ENCODE results near the gene ZDHHC14. TPM values are rescaled to one million over a fixed set of nuclear protein-coding genes. Genes with fewer than 3 reads are reported as not detected.
"Not testable (repeated sequence)": the region's sequence is repeated elsewhere in the genome, so short reads cannot be mapped to it uniquely, and the experiment has no call there.

The ZDHHC14 gene
- total RNA-seq, 1 donor from 2014 or later = 1.8 TPM

- TF ChIP-seq CTCF (IDR thresholded peaks at IDR 0.05; ENCODE audit: insufficient read depth, low read length, severe bottlenecking) = no peak
- DNase-seq (ENCODE audit: low read depth) (no peak), FAIRE-seq (no peak)
- H3K36me3 ChIP-seq (ENCODE audit: control insufficient read depth, insufficient read depth, low read length) = no peaks in the 10 kb centered on the region
- no peaks in the 10 kb centered on the region for H3K27me3 ChIP-seq (ENCODE audit: control insufficient read depth, insufficient read depth, low read length)
- no peak overlapping the region for H3K4me3 ChIP-seq (ENCODE audit: low read depth, low read length)
These were observed 22.2 kb downstream of the ZDHHC14 start for GRCh38 chr6:157402996-157403685.

GRCh38 chr6:157403686-157404051, 22.7 kb downstream of the ZDHHC14 start:
- FAIRE-seq (no peak), DNase-seq (ENCODE audit: low read depth) (no peak)
- Histone ChIP-seq H3K36me3 (ENCODE audit: control insufficient read depth, insufficient read depth, low read length) (no peaks in the 10 kb centered on the region), H3K4me3 (ENCODE audit: low read depth, low read length) (no peak overlapping the region), H3K27me3 (ENCODE audit: control insufficient read depth, insufficient read depth, low read length) (no peaks in the 10 kb centered on the region)
- no peak for TF ChIP-seq CTCF (IDR thresholded peaks at IDR 0.05; ENCODE audit: insufficient read depth, low read length, severe bottlenecking)

- DNase-seq (ENCODE audit: low read depth) = peak; percentile 66
- Histone ChIP-seq H3K36me3 (ENCODE audit: control insufficient read depth, insufficient read depth, low read length) (no peaks in the 10 kb centered on the region), H3K27me3 (ENCODE audit: control insufficient read depth, insufficient read depth, low read length) (no peaks in the 10 kb centered on the region), H3K4me3 (ENCODE audit: low read depth, low read length) (no peak overlapping the region)
- no peak for TF ChIP-seq CTCF (IDR thresholded peaks at IDR 0.05; ENCODE audit: insufficient read depth, low read length, severe bottlenecking)
- no peak for FAIRE-seq
These were observed 25.0 kb downstream of the ZDHHC14 start for GRCh38 chr6:157405986-157406385.

DNA sequence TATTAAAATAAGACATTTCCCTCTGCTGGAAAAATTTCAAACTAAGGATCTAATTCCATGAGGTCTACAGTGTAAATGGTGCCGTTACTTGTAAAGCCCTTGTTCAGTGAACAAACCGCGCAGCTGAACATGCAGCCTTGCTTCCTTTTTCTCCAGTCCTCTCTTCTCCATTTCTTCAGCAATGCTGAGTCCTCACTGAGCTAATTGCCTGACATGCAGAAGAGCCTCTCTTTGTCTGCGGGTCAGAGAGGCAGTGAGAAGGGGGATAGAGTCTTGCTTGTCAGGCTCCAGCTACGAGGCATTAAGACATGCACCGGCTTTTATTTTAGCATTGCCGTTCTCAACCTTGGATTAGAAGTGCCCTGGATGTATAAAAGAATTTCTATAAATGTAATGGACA, 25.7 kb downstream of the ZDHHC14 start:
- no peak for DNase-seq (ENCODE audit: low read depth)
- Histone ChIP-seq H3K4me3 (ENCODE audit: low read depth, low read length) (no peak overlapping the region), H3K36me3 (ENCODE audit: control insufficient read depth, insufficient read depth, low read length) (no peaks in the 10 kb centered on the region), H3K27me3 (ENCODE audit: control insufficient read depth, insufficient read depth, low read length) (no peaks in the 10 kb centered on the region)
- FAIRE-seq = no peak
- TF ChIP-seq CTCF (IDR thresholded peaks at IDR 0.05; ENCODE audit: insufficient read depth, low read length, severe bottlenecking) = no peak

GRCh38 chr6:157407646-157408045, 26.7 kb downstream of the ZDHHC14 start:
- no peak for FAIRE-seq
- no peak for TF ChIP-seq CTCF (IDR thresholded peaks at IDR 0.05; ENCODE audit: insufficient read depth, low read length, severe bottlenecking)
- no peak for DNase-seq (ENCODE audit: low read depth)
- Histone ChIP-seq H3K4me3 (ENCODE audit: low read depth, low read length) (no peak overlapping the region), H3K36me3 (ENCODE audit: control insufficient read depth, insufficient read depth, low read length) (no peaks in the 10 kb centered on the region), H3K27me3 (ENCODE audit: control insufficient read depth, insufficient read depth, low read length) (no peaks in the 10 kb centered on the region)

- H3K36me3 ChIP-seq (ENCODE audit: control insufficient read depth, insufficient read depth, low read length); FAIRE-seq; DNase-seq (ENCODE audit: low read depth); H3K27me3 ChIP-seq (ENCODE audit: control insufficient read depth, insufficient read depth, low read length); H3K4me3 ChIP-seq (ENCODE audit: low read depth, low read length): not testable (repeated sequence)
These were observed 27.4 kb downstream of the ZDHHC14 start for GRCh38 chr6:157408427-157408826.

All from bronchial epithelial cell (primary cell).